Lower lobe of right lung (tissue), 2 donors: ENCODE data around the gene INPP4B. TPM values are rescaled to one million over a fixed set of nuclear protein-coding genes. Genes with fewer than 3 reads are reported as not detected.

Experiments used
- ATAC-seq, 2 donors: fragments of 200-7000 bp; cut with Tn5 transposase; one replicate each; pipeline ENCODE4 v1.9.1; 2020 to 2022; ENCODE audit warnings: mild to moderate bottlenecking in 2 of 2, moderate library complexity in 2 of 2
- DNase-seq: peaks from one replicate; pipeline ENCODE4 v3.0.0-alpha.2; 2020
- H3K27ac ChIP-seq: fragments of 200-600 bp; one replicate; pipeline ENCODE4 v1.8.0; 2022
- H3K27me3 ChIP-seq: fragments of 200-600 bp; one replicate; pipeline ENCODE4 v1.8.0; 2022; ENCODE audit warnings: low read depth
- H3K36me3 ChIP-seq: fragments of 200-600 bp; one replicate; pipeline ENCODE4 v1.8.0; 2022; ENCODE audit warnings: mild to moderate bottlenecking
- H3K4me1 ChIP-seq: fragments of 200-600 bp; one replicate; pipeline ENCODE4 v1.8.0; 2022
- H3K4me3 ChIP-seq: fragments of 200-600 bp; one replicate; pipeline ENCODE4 v1.8.0; 2022; ENCODE audit warnings: mild to moderate bottlenecking
- H3K9me3 ChIP-seq: fragments of 200-600 bp; one replicate; pipeline ENCODE4 v1.8.0; 2022
- CTCF ChIP-seq: fragments of 200-600 bp; IDR thresholded peaks from one replicate; pipeline ENCODE4 v1.8.0; 2022; ENCODE audit warnings: antibody characterized with exemption, mild to moderate bottlenecking
- intact Hi-C: fragments of 100-400 bp; cut with DNase I; formaldehyde crosslinking; loops from one replicate; pipeline ENCODE4 v1.11.0; 2022
- total RNA-seq: library from RNA; stranded (reverse); fragmentation: NEBNext Ultra II Directional; extraction: Animal tissue kit (Norgen Biotek cat#: 25700); gene quantifications from one replicate; pipeline ENCODE4 v1.2.1, GENCODE V29; 2021
- donor health status: DM: no; HTN: yes; CAD: no; lungs with severe emphysema.

The INPP4B gene
- total RNA-seq, 1 donor from 2014 or later: 12.1 TPM

- no peaks in the 10 kb centered on the region for H3K27me3 ChIP-seq
- peaks cover 5% of the 10 kb centered on the region for H3K9me3 ChIP-seq
- no peaks in the 10 kb centered on the region for H3K4me1 ChIP-seq
- H3K4me3 ChIP-seq: no peak overlapping the region
- no peak for DNase-seq
- no peak overlapping the region for H3K27ac ChIP-seq
- TF ChIP-seq CTCF: no peak
- ATAC-seq: no peak
- no peaks in the 10 kb centered on the region for H3K36me3 ChIP-seq
- intact Hi-C loops: no loop called here
These were observed 479.3 kb downstream of the INPP4B start for GRCh38 chr4:142366769-142367181.

GRCh38 chr4:142365391-142365790 lies 480.7 kb downstream of the INPP4B start:
- no peak for ATAC-seq
- Histone ChIP-seq H3K36me3 (no peaks in the 10 kb centered on the region), H3K27ac (no peak overlapping the region), H3K9me3 (no peaks in the 10 kb centered on the region), H3K4me3 (no peak overlapping the region), H3K4me1 (no peaks in the 10 kb centered on the region), H3K27me3 (no peaks in the 10 kb centered on the region)
- intact Hi-C loops: no loop called here
- TF ChIP-seq CTCF: no peak
- no peak for DNase-seq

GRCh38 chr4:142363686-142364085 lies 482.4 kb downstream of the INPP4B start:
- TF ChIP-seq CTCF: no peak
- intact Hi-C loops: no loop called here
- H3K36me3 ChIP-seq: no peaks in the 10 kb centered on the region

GRCh38 chr4:142361981-142362380 lies 484.1 kb downstream of the INPP4B start:
- Histone ChIP-seq H3K36me3 (no peaks in the 10 kb centered on the region), H3K27ac (no peak overlapping the region), H3K27me3 (no peaks in the 10 kb centered on the region), H3K9me3 (no peaks in the 10 kb centered on the region), H3K4me3 (no peak overlapping the region), H3K4me1 (no peaks in the 10 kb centered on the region)
- DNase-seq (no peak), ATAC-seq (no peak)
- intact Hi-C loops: no loop called here
- no peak for TF ChIP-seq CTCF

More at GRCh38 chr4:142363686-142364085, 482.4 kb downstream of the INPP4B start:
- Histone ChIP-seq H3K27me3 (no peaks in the 10 kb centered on the region), H3K27ac (no peak overlapping the region), H3K9me3 (no peaks in the 10 kb centered on the region), H3K4me3 (no peak overlapping the region), H3K4me1 (no peaks in the 10 kb centered on the region)
- no peak for DNase-seq
- ATAC-seq: no peak

GRCh38 chr4:142360657-142361056 lies 485.4 kb downstream of the INPP4B start:
- no peaks in the 10 kb centered on the region for H3K27me3 ChIP-seq
- H3K4me1 ChIP-seq: peaks cover 2% of the 10 kb centered on the region
- no peak for DNase-seq
- no peak overlapping the region for H3K4me3 ChIP-seq
- no peaks in the 10 kb centered on the region for H3K9me3 ChIP-seq
- no peaks in the 10 kb centered on the region for H3K36me3 ChIP-seq
- intact Hi-C loops: no loop called here
- no peak for TF ChIP-seq CTCF
- no peak overlapping the region for H3K27ac ChIP-seq
- no peak for ATAC-seq

GRCh38 chr4:142358656-142359055 lies 487.4 kb downstream of the INPP4B start:
- intact Hi-C loops: no loop called here
- Histone ChIP-seq H3K27me3 (no peaks in the 10 kb centered on the region), H3K27ac (no peak overlapping the region), H3K36me3 (no peaks in the 10 kb centered on the region), H3K9me3 (no peaks in the 10 kb centered on the region), H3K4me1 (peaks cover 15% of the 10 kb centered on the region), H3K4me3 (no peak overlapping the region)
- DNase-seq: no peak
- peak; percentile 69 to 79 for ATAC-seq
- no peak for TF ChIP-seq CTCF
